Kidney (tissue), 14 donors: ENCODE measurements around the gene IL3RA. TPM values are rescaled to one million over a fixed set of nuclear protein-coding genes. Genes with fewer than 3 reads are reported as not detected.
A peak's percentile ranks its signal among the peaks of the same experiment; 100 is the strongest.

Experiments used
- DNase-seq, 5 donors: peaks; one replicate each; pipeline ENCODE4 v3.0.0-alpha.2; 2013 to 2020
- FAIRE-seq: peaks from 2 replicates; lab custom pipeline; 2012; peaks lifted over from hg19 to GRCh38; lab: Jason Lieb, UNC
- H3K27ac ChIP-seq, 2 donors: one replicate each; pipeline ENCODE4 v1.7.0; 2013; ENCODE audit warnings: low read depth in 2 of 2, low read length in 2 of 2, inconsistent platforms in 1 of 2
- H3K27me3 ChIP-seq: one replicate; pipeline ENCODE4 v1.7.1; 2013; ENCODE audit warnings: low read length, inconsistent platforms; ENCODE audit not compliant: control insufficient read depth, insufficient read depth
- H3K36me3 ChIP-seq, 3 donors: one replicate each; pipeline versions ENCODE4 v1.7.0 to v1.7.1; 2013; ENCODE audit warnings: low read length in 3 of 3, control low read depth in 1 of 3, inconsistent platforms in 1 of 3; ENCODE audit not compliant: insufficient read depth in 3 of 3, control insufficient read depth in 2 of 3
- H3K4me1 ChIP-seq, 3 donors: one replicate each; pipeline versions ENCODE4 v1.7.0 to v1.7.1; 2013; ENCODE audit warnings: low read length in 3 of 3, inconsistent platforms in 1 of 3, low read depth in 1 of 3; ENCODE audit not compliant: control insufficient read depth in 2 of 3, insufficient read depth in 2 of 3
- H3K4me3 ChIP-seq, 3 donors: one replicate each; pipeline versions ENCODE4 v1.7.0 to v1.8.1; 2013; ENCODE audit warnings: low read length in 3 of 3, control low read depth in 1 of 3, inconsistent platforms in 1 of 3
- H3K9ac ChIP-seq, 3 donors: one replicate each; pipeline versions ENCODE4 v1.7.0 to v1.7.1; 2013; ENCODE audit warnings: low read length in 3 of 3, control low read depth in 1 of 3, inconsistent platforms in 1 of 3
- H3K9me3 ChIP-seq, 3 donors: one replicate each; pipeline versions ENCODE4 v1.7.0 to v1.7.1; 2013; ENCODE audit warnings: low read length in 3 of 3, control low read depth in 1 of 3, inconsistent platforms in 1 of 3; ENCODE audit not compliant: control insufficient read depth in 2 of 3, insufficient read depth in 1 of 3
- CTCF ChIP-seq: IDR thresholded peaks from 3 replicates; pipeline ENCODE4 v1.5.1; 2012; ENCODE audit warnings: mild to moderate bottlenecking, moderate library complexity, borderline replicate concordance; ENCODE audit not compliant: insufficient read depth; ENCODE audit errors: extremely low read depth
- intact Hi-C: fragments of 100-400 bp; cut with DNase I; formaldehyde crosslinking; loops from one replicate; pipeline ENCODE4 v1.11.1; 2022
- polyA plus RNA-seq: library from polyadenylated mRNA; stranded (reverse); fragments of 350-450 nt; fragmentation: Illumina TruSeq; extraction: RNeasy Lipid Tissue Mini Kit (QIAGEN cat#74804); gene quantifications from one replicate; pipeline ENCODE4 v1.2.3, GENCODE V29; 2014; ENCODE audit warnings: low read depth, low replicate concordance; ENCODE audit not compliant: insufficient read depth
- total RNA-seq: library from RNA; stranded (reverse); fragmentation: NEBNext Ultra II Directional; extraction: Animal tissue kit (Norgen Biotek cat#: 25700); gene quantifications from one replicate; pipeline ENCODE4 v1.2.1, GENCODE V29; 2021
- donor health status: control.
- donor health status: control.
- donor health status: control.
- donor health status: control.
- donor health status: control.
- donor health status: DM: yes; HTN: yes; CAD: no.
- donor health status: Normal renal cell carcinoma (clear cell type).

IL3RA gene
- total and polyA plus RNA-seq, 2 donors from 2014 or later: 4.6 to 10.2 TPM

- no peaks in the 10 kb centered on the region for H3K27me3 ChIP-seq
- FAIRE-seq: no peak
- peak overlapping the region in 1 of 3 donors; percentile 100 for H3K4me3 ChIP-seq
- intact Hi-C loops: loop anchor here (10.0 kb wide), 1 partner anchor 55 kb away; no protein-coding TSS in a partner anchor
- H3K4me1 ChIP-seq: peaks cover 0 to 21% (median 8%) of the 10 kb centered on the region in 3 donors
- no peak overlapping the region for H3K27ac ChIP-seq
- peaks cover 7 to 57% (median 39%) of the 10 kb centered on the region in 3 donors for H3K36me3 ChIP-seq
- no peak overlapping the region for H3K9ac ChIP-seq
- H3K9me3 ChIP-seq: no peaks in the 10 kb centered on the region
- TF ChIP-seq CTCF: no peak
- DNase-seq: no peak
Observed at GRCh38 chrX:1389993-1390285, 53.4 kb downstream of the IL3RA start.

- no peaks in the 10 kb centered on the region for H3K9me3 ChIP-seq
- no peaks in the 10 kb centered on the region for H3K27me3 ChIP-seq
- H3K4me3 ChIP-seq: peak overlapping the region; percentile 91 to 100 (median 99)
- H3K4me1 ChIP-seq: peaks cover 0 to 21% (median 8%) of the 10 kb centered on the region in 3 donors
- peak in 2 of 5 donors; percentile 67 to 78 for DNase-seq
- peak overlapping the region in 1 of 2 donors; percentile 18 for H3K27ac ChIP-seq
- TF ChIP-seq CTCF: no peak
- peaks cover 7 to 49% (median 34%) of the 10 kb centered on the region in 3 donors for H3K36me3 ChIP-seq
- H3K9ac ChIP-seq: peak overlapping the region; percentile 87 to 98 (median 97)
- intact Hi-C loops: loop anchor here (10.0 kb wide), 1 partner anchor 54 kb away; no protein-coding TSS in a partner anchor
- no peak for FAIRE-seq
Observed at GRCh38 chrX:1390621-1391369, 54.2 kb downstream of the IL3RA start.

- intact Hi-C loops: loop anchor here (10.0 kb wide), 1 partner anchor 53 kb away; no protein-coding TSS in a partner anchor
- peak overlapping the region in 1 of 2 donors; percentile 18 for H3K27ac ChIP-seq
- peak overlapping the region; percentile 91 to 100 (median 99) for H3K4me3 ChIP-seq
- H3K9me3 ChIP-seq: no peaks in the 10 kb centered on the region
- DNase-seq (peak in 1 of 5 donors; percentile 93), FAIRE-seq (no peak)
- H3K36me3 ChIP-seq: peaks cover 7 to 43% (median 29%) of the 10 kb centered on the region in 3 donors
- H3K27me3 ChIP-seq: no peaks in the 10 kb centered on the region
- no peak for TF ChIP-seq CTCF
- H3K4me1 ChIP-seq: peaks cover 0 to 21% (median 8%) of the 10 kb centered on the region in 3 donors
- H3K9ac ChIP-seq: peak overlapping the region; percentile 87 to 98 (median 97)
Observed at GRCh38 chrX:1391370-1391706, 54.8 kb downstream of the IL3RA start.
